ENCODE data around the gene UQCRHL.
"Not testable (repeated sequence)": the region's sequence is repeated elsewhere in the genome, so short reads cannot be mapped to it uniquely, and the experiment has no call there.

Gene UQCRHL

DNA sequence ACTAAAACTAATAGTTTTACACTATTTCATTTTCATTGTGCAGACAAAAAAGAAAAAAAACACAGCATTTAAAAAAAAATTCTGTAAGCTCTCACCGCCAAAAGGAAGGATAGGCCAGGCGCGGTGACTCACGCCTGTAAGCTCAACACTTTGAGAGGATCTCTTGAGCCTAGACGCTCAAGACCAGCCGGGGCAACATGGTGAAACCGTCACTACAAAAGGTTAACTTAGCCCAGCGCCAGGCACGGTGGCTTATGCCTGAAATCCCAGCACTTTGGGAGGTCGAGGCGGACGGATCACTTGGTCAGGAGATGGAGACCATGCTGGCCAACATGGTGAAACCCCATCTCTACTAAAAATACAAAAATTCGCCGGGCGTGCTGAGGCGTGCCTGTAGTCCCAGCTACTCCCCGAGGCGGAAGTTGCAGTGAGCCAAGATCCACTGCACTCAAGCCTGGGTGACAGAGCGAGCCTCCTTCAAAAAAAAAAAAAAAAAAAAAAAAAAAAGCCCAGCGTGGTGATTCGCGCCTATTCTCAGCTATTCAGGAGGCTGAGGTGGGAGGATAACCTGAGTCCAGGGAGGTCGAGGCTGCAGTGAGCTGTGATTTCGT, 25.7 kb upstream of the UQCRHL start:
- TF ChIP-seq, protein P1, sequence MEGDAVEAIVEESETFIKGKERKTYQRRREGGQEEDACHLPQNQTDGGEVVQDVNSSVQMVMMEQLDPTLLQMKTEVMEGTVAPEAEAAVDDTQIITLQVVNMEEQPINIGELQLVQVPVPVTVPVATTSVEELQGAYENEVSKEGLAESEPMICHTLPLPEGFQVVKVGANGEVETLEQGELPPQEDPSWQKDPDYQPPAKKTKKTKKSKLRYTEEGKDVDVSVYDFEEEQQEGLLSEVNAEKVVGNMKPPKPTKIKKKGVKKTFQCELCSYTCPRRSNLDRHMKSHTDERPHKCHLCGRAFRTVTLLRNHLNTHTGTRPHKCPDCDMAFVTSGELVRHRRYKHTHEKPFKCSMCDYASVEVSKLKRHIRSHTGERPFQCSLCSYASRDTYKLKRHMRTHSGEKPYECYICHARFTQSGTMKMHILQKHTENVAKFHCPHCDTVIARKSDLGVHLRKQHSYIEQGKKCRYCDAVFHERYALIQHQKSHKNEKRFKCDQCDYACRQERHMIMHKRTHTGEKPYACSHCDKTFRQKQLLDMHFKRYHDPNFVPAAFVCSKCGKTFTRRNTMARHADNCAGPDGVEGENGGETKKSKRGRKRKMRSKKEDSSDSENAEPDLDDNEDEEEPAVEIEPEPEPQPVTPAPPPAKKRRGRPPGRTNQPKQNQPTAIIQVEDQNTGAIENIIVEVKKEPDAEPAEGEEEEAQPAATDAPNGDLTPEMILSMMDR (IDR thresholded peaks at IDR 0.05; ENCODE audit: extremely low read depth, missing control alignments): no peak
- DNase-seq (ENCODE audit: low spot score): no peak

DNA sequence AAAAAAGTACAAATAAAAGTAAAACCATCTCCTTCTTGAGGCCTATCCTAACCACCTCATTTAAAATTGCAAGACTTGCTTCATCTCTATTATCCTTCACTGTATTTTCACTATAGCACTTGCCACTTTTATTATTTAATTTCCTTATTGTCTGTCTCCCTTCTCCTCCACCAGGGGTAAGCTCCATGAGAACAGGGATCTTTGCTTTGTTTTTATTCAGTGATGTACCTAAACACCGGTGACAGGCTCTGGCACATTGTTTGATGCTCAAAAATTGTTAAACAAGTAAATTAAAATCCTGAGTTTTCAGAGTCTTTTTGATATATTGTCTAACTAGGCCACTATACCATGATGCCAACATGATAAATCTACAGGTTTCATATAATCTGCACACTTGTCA, 22.8 kb upstream of the UQCRHL start:
- DNase-seq (ENCODE audit: low spot score): no peak
- TF ChIP-seq, protein P1 (IDR thresholded peaks at IDR 0.05; ENCODE audit: extremely low read depth, missing control alignments): no peak

DNA sequence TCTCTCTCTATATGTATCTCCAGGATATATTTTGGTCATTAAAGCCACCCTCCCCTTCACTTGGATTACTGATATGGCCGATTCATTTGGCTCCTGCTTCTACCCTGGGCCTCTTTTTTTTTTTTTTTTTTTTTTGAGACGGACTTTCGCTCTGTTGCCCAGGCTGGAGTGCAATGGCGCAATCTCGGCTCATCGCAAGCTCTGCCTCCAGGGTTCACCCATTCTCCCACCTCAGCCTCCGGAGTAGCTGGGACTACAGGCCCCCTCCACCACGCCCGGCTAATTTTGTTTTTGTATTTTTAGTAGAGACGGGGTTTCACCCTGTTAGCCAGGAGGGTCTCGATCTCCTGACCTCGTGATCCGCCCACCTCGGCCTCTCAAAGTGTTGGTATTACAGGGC, 21.5 kb upstream of the UQCRHL start:
- DNase-seq (ENCODE audit: low spot score): not testable (repeated sequence)

DNA sequence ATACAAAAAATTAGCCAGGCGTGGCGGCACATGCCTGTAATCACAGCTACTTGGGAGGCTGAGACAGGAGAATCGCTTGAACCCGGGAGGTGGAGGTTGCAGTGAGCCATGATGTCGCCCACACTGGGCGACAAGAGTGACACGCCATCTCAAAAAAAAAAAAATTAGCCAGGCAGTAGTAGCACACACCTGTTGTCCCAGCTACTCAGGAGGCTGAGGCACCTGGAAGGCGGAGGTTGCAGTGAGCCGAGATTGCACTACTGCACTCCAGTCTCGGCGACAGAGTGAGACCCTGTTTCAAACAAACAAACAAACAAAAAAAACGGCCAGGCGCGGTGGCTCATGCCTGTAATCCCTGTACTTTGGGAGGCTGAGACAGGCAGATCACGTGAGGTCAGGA, 20.1 kb upstream of the UQCRHL start:
- DNase-seq (ENCODE audit: low spot score): not testable (repeated sequence)

DNA sequence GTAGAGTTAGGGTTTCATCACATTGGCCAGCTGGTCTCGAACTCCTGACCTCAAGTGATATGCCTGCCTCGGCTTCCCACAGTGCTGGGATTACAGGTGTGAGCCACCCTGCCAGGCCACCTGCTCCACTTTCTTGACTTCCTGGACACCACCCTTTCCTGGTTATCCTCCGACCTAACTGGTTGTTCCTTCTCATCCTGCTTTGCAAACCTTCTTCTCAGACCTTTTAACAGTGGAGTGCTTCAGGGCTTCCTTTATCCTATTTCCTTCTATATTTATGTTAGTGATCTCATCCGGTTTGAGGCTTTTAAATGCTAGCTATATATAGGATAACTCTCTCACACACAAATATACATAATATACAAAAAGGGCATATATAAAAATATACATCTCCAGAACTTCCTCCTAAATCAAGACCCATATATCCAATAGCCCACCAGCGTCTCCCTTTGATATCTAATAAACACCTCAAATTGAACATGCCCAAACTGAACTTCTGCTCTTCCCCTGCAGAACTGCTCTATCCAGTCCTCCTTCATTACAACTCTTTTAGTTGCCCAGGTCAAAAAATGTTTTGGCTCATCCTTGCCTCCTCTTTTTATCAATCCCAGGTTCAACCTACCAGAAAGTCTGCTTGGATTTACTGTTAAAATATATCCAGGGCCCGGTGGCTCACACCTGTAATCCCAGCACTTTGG, 19.5 kb upstream of the UQCRHL start:
- no peak for DNase-seq (ENCODE audit: low spot score)
- TF ChIP-seq, protein P1 (IDR thresholded peaks at IDR 0.05; ENCODE audit: extremely low read depth, missing control alignments): no peak

DNA sequence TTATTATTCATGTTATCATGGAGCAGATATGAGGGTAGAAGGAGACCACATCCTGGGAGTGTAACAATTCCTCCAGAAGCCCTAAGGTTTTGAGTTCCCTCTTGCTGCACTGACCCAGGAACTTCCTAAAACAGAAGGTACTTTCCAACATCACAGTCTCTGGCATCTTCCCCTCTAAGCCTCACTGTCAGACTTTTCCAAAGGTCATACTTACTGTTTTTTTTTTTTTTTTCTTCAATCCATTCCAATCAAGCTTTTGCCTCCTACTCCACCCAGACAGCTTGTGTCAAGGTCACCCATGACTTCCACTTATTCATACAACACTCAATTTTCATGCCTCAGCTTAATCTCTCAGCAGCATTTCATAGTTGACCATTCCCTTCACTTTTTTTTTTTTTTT, 18.4 kb upstream of the UQCRHL start:
- DNase-seq (ENCODE audit: low spot score): no peak

DNA sequence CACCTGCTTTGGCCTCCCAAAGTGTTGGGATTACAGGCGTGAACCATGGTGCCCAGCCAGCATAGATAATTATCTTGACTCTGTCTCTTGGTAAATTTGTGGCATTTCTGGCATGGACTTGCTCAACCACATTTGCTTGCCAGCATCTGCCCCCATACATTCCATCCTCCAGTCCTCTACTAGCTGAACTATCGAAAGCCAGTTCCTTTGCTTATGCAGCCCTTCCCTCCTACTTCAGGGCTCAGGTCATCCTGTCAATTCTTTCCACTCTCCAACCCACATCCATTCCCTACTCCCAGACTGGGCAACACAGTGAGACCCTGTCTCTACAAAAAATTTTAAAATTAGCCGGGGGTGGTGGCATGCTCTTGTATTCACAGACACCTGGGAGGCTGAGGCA, 13.0 kb upstream of the UQCRHL start:
- no peak for DNase-seq (ENCODE audit: low spot score)
- TF ChIP-seq, protein P1 (IDR thresholded peaks at IDR 0.05; ENCODE audit: extremely low read depth, missing control alignments): no peak

More for the DNA sequence above, 18.4 kb upstream of the UQCRHL start:
- TF ChIP-seq, protein P1 (IDR thresholded peaks at IDR 0.05; ENCODE audit: extremely low read depth, missing control alignments): no peak

DNA sequence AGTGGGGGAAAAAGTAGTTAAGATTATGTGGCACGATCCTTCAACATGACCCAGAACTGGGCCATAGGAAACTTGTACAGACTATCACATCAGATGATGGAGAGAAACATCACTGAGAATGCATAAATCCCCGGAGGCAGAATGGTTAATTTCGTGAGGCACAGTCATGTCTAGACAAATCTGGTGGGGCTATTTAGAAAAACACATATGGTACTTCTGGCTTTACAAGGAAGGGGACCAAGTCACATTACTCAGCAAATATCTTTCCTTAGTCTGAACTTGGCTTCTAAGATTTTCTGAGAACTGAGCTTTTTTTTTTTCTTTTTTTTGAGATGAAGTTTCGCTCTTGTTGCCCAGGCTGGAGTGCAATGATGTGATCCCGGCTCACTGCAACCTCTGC, 9.2 kb upstream of the UQCRHL start:
- TF ChIP-seq, protein P1 (IDR thresholded peaks at IDR 0.05; ENCODE audit: extremely low read depth, missing control alignments): no peak
- no peak for DNase-seq (ENCODE audit: low spot score)

Measured in GM20000 (cell line).